ENCODE measurements around the gene PGM1.

PGM1 gene

DNA sequence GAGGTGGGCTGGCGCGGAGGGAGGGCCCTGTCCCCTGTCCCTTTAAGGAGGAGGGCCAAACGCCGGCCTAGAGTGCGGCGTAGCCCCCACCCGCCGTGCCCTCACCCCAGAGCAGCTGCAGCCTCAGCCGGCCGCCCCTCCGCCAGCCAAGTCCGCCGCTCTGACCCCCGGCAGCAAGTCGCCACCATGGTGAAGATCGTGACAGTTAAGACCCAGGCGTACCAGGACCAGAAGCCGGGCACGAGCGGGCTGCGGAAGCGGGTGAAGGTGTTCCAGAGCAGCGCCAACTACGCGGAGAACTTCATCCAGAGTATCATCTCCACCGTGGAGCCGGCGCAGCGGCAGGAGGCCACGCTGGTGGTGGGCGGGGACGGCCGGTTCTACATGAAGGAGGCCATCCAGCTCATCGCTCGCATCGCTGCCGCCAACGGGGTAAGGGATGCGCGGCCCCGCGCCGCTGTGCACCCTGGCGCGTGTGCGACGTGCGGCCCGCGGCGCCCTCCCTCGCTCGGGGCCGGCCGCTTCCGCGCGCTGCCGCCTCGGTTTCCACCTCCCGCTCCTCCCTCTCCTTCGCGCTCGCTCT, at the start of gene PGM1:
Gene PGM1, plus strand, starts transcription at position 109 of the 583 bp plus-strand sequence. Its CDS starts 78 bp downstream, at position 187.
- H3K4me1 ChIP-seq (ENCODE audit: control insufficient read depth, insufficient read depth, low read length): peaks cover 8% of the 10 kb centered on the region
- H3K9me3 ChIP-seq (ENCODE audit: control insufficient read depth, insufficient read depth, low read depth, low read length): no peaks in the 10 kb centered on the region
- peaks cover 6% of the 10 kb centered on the region; the same call in 1 of the 2 replicates for H3K36me3 ChIP-seq (ENCODE audit: control insufficient read depth, insufficient read depth, low read length)
- peak within 1 kb of the TSS; percentile 20; the same call in 1 of the 2 replicates for H3K27ac ChIP-seq (ENCODE audit: low read depth, low read length)
- H3K4me3 ChIP-seq (ENCODE audit: low read depth, low read length): peak within 1 kb of the TSS; percentile 76
- H3K9ac ChIP-seq (ENCODE audit: low read length): peak within 1 kb of the TSS; percentile 85
- H3K27me3 ChIP-seq (ENCODE audit: control insufficient read depth, insufficient read depth, low read length): no peaks in the 10 kb centered on the region

GRCh38 chr1:63545780-63546179, 47.4 kb upstream of the PGM1 start:
- no peak overlapping the region for H3K4me3 ChIP-seq (ENCODE audit: low read depth, low read length)
- no peaks in the 10 kb centered on the region for H3K4me1 ChIP-seq (ENCODE audit: control insufficient read depth, insufficient read depth, low read length)
- H3K27me3 ChIP-seq (ENCODE audit: control insufficient read depth, insufficient read depth, low read length): no peaks in the 10 kb centered on the region
- no peaks in the 10 kb centered on the region for H3K36me3 ChIP-seq (ENCODE audit: control insufficient read depth, insufficient read depth, low read length)
- no peak overlapping the region for H3K9ac ChIP-seq (ENCODE audit: low read length)
- H3K27ac ChIP-seq (ENCODE audit: low read depth, low read length): no peak overlapping the region
- no peaks in the 10 kb centered on the region for H3K9me3 ChIP-seq (ENCODE audit: control insufficient read depth, insufficient read depth, low read depth, low read length)

DNA sequence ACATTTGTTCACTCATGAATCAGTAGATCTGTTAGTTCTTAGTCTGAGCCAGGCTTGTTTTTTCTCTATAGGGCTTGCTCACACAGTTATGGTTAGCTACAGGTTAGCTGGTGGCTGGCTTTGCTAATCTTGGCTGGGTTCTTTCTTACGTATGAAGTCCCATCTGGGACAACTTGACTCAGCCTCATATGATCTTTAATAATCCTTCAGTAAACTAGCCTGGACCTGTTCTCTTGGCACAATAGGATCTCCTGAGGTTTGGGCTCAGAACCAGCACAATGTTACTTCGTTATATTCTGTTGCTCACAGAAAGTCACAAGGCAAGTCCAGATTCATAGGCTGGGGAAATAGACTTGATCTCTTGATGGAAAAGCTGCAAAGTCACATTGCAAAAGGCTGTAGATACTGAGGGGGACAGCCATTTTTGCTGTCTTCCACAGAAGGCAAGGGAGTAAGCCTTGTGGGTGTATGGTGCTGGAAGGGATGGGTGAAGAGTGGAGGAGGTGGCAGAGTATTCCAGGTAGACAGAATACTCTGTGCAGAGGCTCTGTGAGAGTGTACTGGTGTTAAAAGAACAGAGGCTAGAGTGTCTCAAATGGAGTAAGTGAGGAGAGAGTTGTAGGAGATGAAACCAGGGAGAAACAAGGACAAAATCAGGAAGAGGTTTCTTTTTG, 45.5 kb upstream of the PGM1 start:
- Histone ChIP-seq H3K27me3 (ENCODE audit: control insufficient read depth, insufficient read depth, low read length) (no peaks in the 10 kb centered on the region), H3K4me1 (ENCODE audit: control insufficient read depth, insufficient read depth, low read length) (no peaks in the 10 kb centered on the region), H3K36me3 (ENCODE audit: control insufficient read depth, insufficient read depth, low read length) (no peaks in the 10 kb centered on the region), H3K9ac (ENCODE audit: low read length) (no peak overlapping the region), H3K9me3 (ENCODE audit: control insufficient read depth, insufficient read depth, low read depth, low read length) (no peaks in the 10 kb centered on the region), H3K27ac (ENCODE audit: low read depth, low read length) (no peak overlapping the region), H3K4me3 (ENCODE audit: low read depth, low read length) (no peak overlapping the region)

DNA sequence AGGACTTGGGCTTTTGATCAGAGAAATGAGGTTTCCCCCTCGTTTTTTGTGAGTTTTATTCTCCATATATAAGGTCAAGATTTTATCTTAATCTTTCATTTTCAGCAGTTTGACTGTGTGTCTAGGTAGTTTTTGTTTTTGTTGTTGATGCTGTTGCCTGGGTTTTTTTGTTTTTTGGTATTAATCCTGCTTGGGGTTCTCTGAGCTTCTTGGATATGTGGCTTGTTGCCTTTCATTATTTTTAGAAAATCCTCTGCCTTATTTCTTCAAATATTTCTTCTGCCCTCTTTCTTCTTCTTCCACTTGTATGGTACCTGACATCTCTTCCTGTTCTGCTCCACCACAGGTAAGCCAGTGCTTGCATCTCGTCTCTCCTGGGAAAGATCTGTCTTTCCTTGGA, 44.9 kb upstream of the PGM1 start:
- Histone ChIP-seq H3K4me1 (ENCODE audit: control insufficient read depth, insufficient read depth, low read length) (no peaks in the 10 kb centered on the region), H3K27me3 (ENCODE audit: control insufficient read depth, insufficient read depth, low read length) (no peaks in the 10 kb centered on the region), H3K36me3 (ENCODE audit: control insufficient read depth, insufficient read depth, low read length) (no peaks in the 10 kb centered on the region), H3K9me3 (ENCODE audit: control insufficient read depth, insufficient read depth, low read depth, low read length) (no peaks in the 10 kb centered on the region), H3K27ac (ENCODE audit: low read depth, low read length) (no peak overlapping the region), H3K4me3 (ENCODE audit: low read depth, low read length) (no peak overlapping the region), H3K9ac (ENCODE audit: low read length) (no peak overlapping the region)

DNA sequence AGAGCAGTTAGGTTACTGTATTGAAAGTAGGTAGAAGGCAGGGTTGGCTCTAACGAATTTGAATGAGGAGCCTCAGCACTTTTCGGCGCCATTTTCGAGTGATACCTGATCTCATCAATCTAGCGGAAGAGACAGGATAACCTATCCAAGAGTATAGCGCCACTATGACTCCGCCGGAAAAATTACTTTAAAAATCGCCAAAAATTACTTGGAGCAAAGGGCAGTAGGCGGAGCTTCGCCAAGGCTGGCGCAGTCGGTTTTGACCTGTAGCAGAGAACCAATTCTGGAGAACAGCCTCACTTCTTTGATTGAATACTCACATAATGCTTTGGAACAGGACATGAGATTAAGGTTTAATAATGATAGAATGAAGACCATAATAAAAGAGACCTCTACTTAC, 44.3 kb upstream of the PGM1 start:
- Histone ChIP-seq H3K27me3 (ENCODE audit: control insufficient read depth, insufficient read depth, low read length) (no peaks in the 10 kb centered on the region), H3K4me3 (ENCODE audit: low read depth, low read length) (no peak overlapping the region), H3K9ac (ENCODE audit: low read length) (no peak overlapping the region), H3K36me3 (ENCODE audit: control insufficient read depth, insufficient read depth, low read length) (no peaks in the 10 kb centered on the region), H3K4me1 (ENCODE audit: control insufficient read depth, insufficient read depth, low read length) (no peaks in the 10 kb centered on the region), H3K27ac (ENCODE audit: low read depth, low read length) (no peak overlapping the region), H3K9me3 (ENCODE audit: control insufficient read depth, insufficient read depth, low read depth, low read length) (no peaks in the 10 kb centered on the region)

DNA sequence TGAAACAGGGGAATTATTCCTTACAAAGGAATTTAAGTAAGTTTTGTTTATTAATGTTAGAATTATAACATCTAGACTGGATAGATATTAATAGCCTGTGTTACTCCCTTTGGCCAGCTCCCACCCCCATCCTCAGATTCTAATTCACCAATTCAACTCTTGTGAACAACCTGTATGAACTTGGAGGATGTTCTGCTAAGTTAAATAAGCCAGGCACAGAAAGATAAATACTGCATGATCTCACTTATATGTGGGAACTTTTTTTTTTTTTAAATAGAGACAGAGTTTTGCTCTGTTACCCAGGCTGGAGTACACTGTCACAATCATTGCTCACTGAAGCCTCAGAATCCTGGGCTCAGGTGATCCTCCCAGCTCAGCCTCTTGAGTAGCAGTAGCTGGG, 37.7 kb upstream of the PGM1 start:
- Histone ChIP-seq H3K27ac (ENCODE audit: low read depth, low read length) (no peak overlapping the region), H3K27me3 (ENCODE audit: control insufficient read depth, insufficient read depth, low read length) (no peaks in the 10 kb centered on the region), H3K4me1 (ENCODE audit: control insufficient read depth, insufficient read depth, low read length) (peaks cover 5% of the 10 kb centered on the region), H3K9me3 (ENCODE audit: control insufficient read depth, insufficient read depth, low read depth, low read length) (no peaks in the 10 kb centered on the region), H3K36me3 (ENCODE audit: control insufficient read depth, insufficient read depth, low read length) (no peaks in the 10 kb centered on the region), H3K4me3 (ENCODE audit: low read depth, low read length) (no peak overlapping the region), H3K9ac (ENCODE audit: low read length) (no peak overlapping the region)

- no peak overlapping the region for H3K4me3 ChIP-seq (ENCODE audit: low read depth, low read length)
- H3K36me3 ChIP-seq (ENCODE audit: control insufficient read depth, insufficient read depth, low read length): no peaks in the 10 kb centered on the region
- H3K27me3 ChIP-seq (ENCODE audit: control insufficient read depth, insufficient read depth, low read length): no peaks in the 10 kb centered on the region
- peaks cover 5% of the 10 kb centered on the region for H3K4me1 ChIP-seq (ENCODE audit: control insufficient read depth, insufficient read depth, low read length)
- no peak overlapping the region for H3K27ac ChIP-seq (ENCODE audit: low read depth, low read length)
- no peak overlapping the region for H3K9ac ChIP-seq (ENCODE audit: low read length)
- H3K9me3 ChIP-seq (ENCODE audit: control insufficient read depth, insufficient read depth, low read depth, low read length): no peaks in the 10 kb centered on the region
Measured at GRCh38 chr1:63557365-63557987, 35.7 kb upstream of the PGM1 start.

DNA sequence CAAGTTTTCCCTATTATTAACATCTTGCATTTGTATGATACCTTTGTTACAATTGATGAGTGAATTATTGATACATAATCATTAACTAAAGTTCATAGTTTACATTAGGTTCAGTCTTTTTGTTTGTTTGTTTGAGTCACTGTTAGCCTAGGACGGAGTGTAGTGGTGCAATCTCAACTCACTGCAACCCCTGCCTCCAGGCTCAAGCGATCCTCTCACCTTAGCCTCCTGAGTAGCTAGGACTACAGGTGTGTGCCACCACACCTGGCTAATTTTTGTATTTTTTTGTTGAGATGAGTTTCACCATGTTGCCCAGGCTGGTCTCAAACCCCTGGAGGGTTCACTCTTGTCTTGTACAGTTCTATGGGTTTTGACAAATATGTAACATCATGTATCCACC, 33.9 kb upstream of the PGM1 start:
- H3K27me3 ChIP-seq (ENCODE audit: control insufficient read depth, insufficient read depth, low read length): no peaks in the 10 kb centered on the region
- no peak overlapping the region for H3K27ac ChIP-seq (ENCODE audit: low read depth, low read length)
- H3K4me1 ChIP-seq (ENCODE audit: control insufficient read depth, insufficient read depth, low read length): peaks cover 7% of the 10 kb centered on the region
- no peak overlapping the region for H3K4me3 ChIP-seq (ENCODE audit: low read depth, low read length)
- H3K36me3 ChIP-seq (ENCODE audit: control insufficient read depth, insufficient read depth, low read length): no peaks in the 10 kb centered on the region
- H3K9ac ChIP-seq (ENCODE audit: low read length): no peak overlapping the region
- H3K9me3 ChIP-seq (ENCODE audit: control insufficient read depth, insufficient read depth, low read depth, low read length): no peaks in the 10 kb centered on the region

- Histone ChIP-seq H3K36me3 (ENCODE audit: control insufficient read depth, insufficient read depth, low read length) (no peaks in the 10 kb centered on the region; the same call in 1 of the 2 replicates), H3K9ac (ENCODE audit: low read length) (no peak overlapping the region), H3K27ac (ENCODE audit: low read depth, low read length) (no peak overlapping the region), H3K4me3 (ENCODE audit: low read depth, low read length) (no peak overlapping the region), H3K4me1 (ENCODE audit: control insufficient read depth, insufficient read depth, low read length) (0 out of 2 replicates have a peak, but pooled peaks cover 2% of the 10 kb centered on the region), H3K9me3 (ENCODE audit: control insufficient read depth, insufficient read depth, low read depth, low read length) (peaks cover 7% of the 10 kb centered on the region; the same call in 1 of the 2 replicates), H3K27me3 (ENCODE audit: control insufficient read depth, insufficient read depth, low read length) (no peaks in the 10 kb centered on the region)
Measured at GRCh38 chr1:63563745-63564144, 29.5 kb upstream of the PGM1 start.

DNA sequence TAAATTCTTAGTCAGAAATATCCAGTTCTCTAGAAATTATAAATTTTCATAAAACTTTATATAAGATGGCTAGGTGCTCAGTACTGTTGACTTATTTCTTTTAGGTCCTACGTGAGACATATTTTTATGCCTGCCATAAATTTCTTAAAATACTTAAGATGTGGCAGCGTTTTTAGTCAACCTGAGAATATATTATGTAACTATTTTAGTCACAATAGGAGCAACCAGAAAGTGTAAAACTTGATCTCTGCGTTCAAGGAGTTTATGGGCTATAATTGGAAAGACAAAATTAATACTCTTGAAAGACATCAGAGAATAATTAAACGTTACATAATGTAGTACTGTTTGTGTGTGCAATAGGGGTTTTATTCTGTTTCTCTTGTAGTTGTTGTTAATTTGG, 24.1 kb upstream of the PGM1 start:
- H3K9ac ChIP-seq (ENCODE audit: low read length): no peak overlapping the region

DNA sequence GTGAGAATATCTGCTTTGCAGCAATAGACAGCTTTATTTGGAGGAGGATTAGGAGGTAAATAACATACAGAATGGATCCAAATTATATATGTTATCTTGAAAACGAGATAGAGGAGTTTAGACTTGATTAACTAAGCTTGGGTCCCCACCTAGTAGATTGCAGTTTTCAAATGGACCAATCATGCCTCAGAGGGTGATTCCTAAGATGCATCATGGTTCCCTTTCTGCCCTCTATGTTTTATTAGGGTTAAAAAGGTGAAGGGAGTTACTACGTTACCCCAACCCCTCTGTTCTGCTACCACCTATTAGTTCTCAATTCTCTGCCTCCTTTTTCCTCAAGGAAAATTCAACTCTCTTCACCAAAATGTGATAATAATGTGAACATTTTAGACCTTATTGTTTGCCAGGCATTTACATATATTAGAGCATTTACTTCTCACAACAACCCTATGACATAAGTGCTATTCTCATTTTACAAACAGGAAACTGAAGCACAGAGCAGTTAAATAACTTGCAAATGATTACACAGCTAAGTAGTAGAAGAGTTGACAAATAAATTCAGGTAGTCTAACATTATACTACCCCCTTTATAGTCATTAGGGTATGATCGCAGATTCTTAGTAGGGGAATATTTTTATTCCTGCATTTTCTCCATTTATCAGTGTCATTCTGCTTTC, 23.4 kb upstream of the PGM1 start:
- Histone ChIP-seq H3K36me3 (ENCODE audit: control insufficient read depth, insufficient read depth, low read length) (no peaks in the 10 kb centered on the region; the same call in 1 of the 2 replicates), H3K4me1 (ENCODE audit: control insufficient read depth, insufficient read depth, low read length) (peaks cover 44% of the 10 kb centered on the region), H3K9me3 (ENCODE audit: control insufficient read depth, insufficient read depth, low read depth, low read length) (peaks cover 7% of the 10 kb centered on the region; the same call in 1 of the 2 replicates), H3K9ac (ENCODE audit: low read length) (no peak overlapping the region), H3K27me3 (ENCODE audit: control insufficient read depth, insufficient read depth, low read length) (no peaks in the 10 kb centered on the region), H3K27ac (ENCODE audit: low read depth, low read length) (no peak overlapping the region; the same call in 1 of the 2 replicates), H3K4me3 (ENCODE audit: low read depth, low read length) (no peak overlapping the region)

More for the DNA sequence above, 24.1 kb upstream of the PGM1 start:
- Histone ChIP-seq H3K4me1 (ENCODE audit: control insufficient read depth, insufficient read depth, low read length) (peaks cover 38% of the 10 kb centered on the region), H3K36me3 (ENCODE audit: control insufficient read depth, insufficient read depth, low read length) (no peaks in the 10 kb centered on the region; the same call in 1 of the 2 replicates), H3K27ac (ENCODE audit: low read depth, low read length) (no peak overlapping the region), H3K9me3 (ENCODE audit: control insufficient read depth, insufficient read depth, low read depth, low read length) (peaks cover 7% of the 10 kb centered on the region; the same call in 1 of the 2 replicates), H3K4me3 (ENCODE audit: low read depth, low read length) (no peak overlapping the region), H3K27me3 (ENCODE audit: control insufficient read depth, insufficient read depth, low read length) (no peaks in the 10 kb centered on the region)

All from HUES6 (cell line).